Measurements from ENCODE around the gene ABHD6.
"Not testable (repeated sequence)": the region's sequence is repeated elsewhere in the genome, so short reads cannot be mapped to it uniquely, and the experiment has no call there.

ABHD6 gene

GRCh38 chr3:58237238-58237940 lies at the start of gene ABHD6:
Gene ABHD6 (plus strand): TSS chr3:58237792. CDS start chr3:58256587, 18,795 bp downstream.
- DNase-seq, result peak; percentile 71

- no peak for DNase-seq
Measured at GRCh38 chr3:58188173-58188564, 49.4 kb upstream of the ABHD6 start.

GRCh38 chr3:58188921-58189451 lies 48.6 kb upstream of the ABHD6 start:
- DNase-seq, result no peak

GRCh38 chr3:58189691-58190090 lies 47.9 kb upstream of the ABHD6 start:
- DNase-seq, result no peak

- DNase-seq, result no peak
Measured at GRCh38 chr3:58190291-58190690, 47.3 kb upstream of the ABHD6 start.

GRCh38 chr3:58190882-58191281 lies 46.7 kb upstream of the ABHD6 start:
- DNase-seq, result no peak

- peak; percentile 12 for DNase-seq
Measured at GRCh38 chr3:58191361-58191991, 46.1 kb upstream of the ABHD6 start.

- no peak for DNase-seq
Measured at GRCh38 chr3:58192069-58192468, 45.5 kb upstream of the ABHD6 start.

GRCh38 chr3:58193682-58194407 lies 43.7 kb upstream of the ABHD6 start:
- no peak for DNase-seq

- no peak for DNase-seq
Measured at GRCh38 chr3:58197588-58197987, 40.0 kb upstream of the ABHD6 start.

GRCh38 chr3:58198362-58198761 lies 39.2 kb upstream of the ABHD6 start:
- no peak for DNase-seq

- DNase-seq, result no peak
Measured at GRCh38 chr3:58198804-58199203, 38.8 kb upstream of the ABHD6 start.

GRCh38 chr3:58200121-58200709 lies 37.4 kb upstream of the ABHD6 start:
- no peak for DNase-seq

GRCh38 chr3:58200846-58201355 lies 36.7 kb upstream of the ABHD6 start:
- DNase-seq, result no peak

GRCh38 chr3:58201451-58201850 lies 36.1 kb upstream of the ABHD6 start:
- DNase-seq, result not testable (repeated sequence)

GRCh38 chr3:58202917-58203360 lies 34.7 kb upstream of the ABHD6 start:
- DNase-seq, result no peak

GRCh38 chr3:58203541-58203940 lies 34.1 kb upstream of the ABHD6 start:
- no peak for DNase-seq

- no peak for DNase-seq
Measured at GRCh38 chr3:58204720-58205119, 32.9 kb upstream of the ABHD6 start.

GRCh38 chr3:58205981-58206380 lies 31.6 kb upstream of the ABHD6 start:
- DNase-seq, result no peak

GRCh38 chr3:58206406-58207011 lies 31.1 kb upstream of the ABHD6 start:
- DNase-seq, result no peak

- DNase-seq, result no peak
Measured at GRCh38 chr3:58207954-58208353, 29.6 kb upstream of the ABHD6 start.

GRCh38 chr3:58209933-58210332 lies 27.7 kb upstream of the ABHD6 start:
- no peak for DNase-seq

Measured in NCI-H146 (cell line).